ENCODE measurements around the gene MORF4L1.

The MORF4L1 gene

DNA sequence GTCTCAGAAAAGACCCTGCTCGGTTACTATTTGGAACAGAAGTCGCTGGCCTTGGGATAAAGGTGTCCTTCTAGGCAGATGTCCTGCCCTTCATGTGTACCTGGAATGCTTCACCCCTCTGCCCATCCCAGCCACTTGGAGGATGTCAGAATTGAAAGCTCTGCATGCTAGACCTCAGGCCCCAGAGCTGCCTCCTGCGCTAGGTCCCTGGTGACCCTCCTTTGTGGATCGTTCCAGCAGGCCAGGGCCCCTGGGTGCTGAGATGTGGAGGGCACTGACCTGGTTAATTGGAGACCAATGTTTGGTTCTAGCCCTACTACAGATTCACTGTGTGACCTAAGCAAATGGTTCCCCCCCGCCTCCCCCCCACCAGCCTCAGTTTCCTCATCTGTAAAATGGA is 74.8 kb downstream of the MORF4L1 start:
- DNase-seq (ENCODE audit: low read depth in 3 of 3) = no peak

Measured in stimulated activated CD4-positive, alpha-beta T cell treated with anti-CD3 and anti-CD28 coated beads, TNF-alpha, amount 100 ng/mL, for 48 hours (primary cell).